GM12865 (cell line): ENCODE results near the gene DCTN5.
A peak's percentile ranks its signal among the peaks of the same experiment; 100 is the strongest.

Source experiments
- DNase-seq: peaks from one replicate; pipeline ENCODE4 v3.0.0; 2010; ENCODE audit warnings: low read depth
- H3K4me3 ChIP-seq: 2 replicates; pipeline ENCODE4 v1.5.1; 2011; ENCODE audit warnings: mild to moderate bottlenecking, low read depth, low read length, control low read depth
- TF ChIP-seq, protein P1 (sequence below): IDR thresholded peaks from 2 replicates; pipeline ENCODE4 v1.5.1; 2011; ENCODE audit warnings: low read length, control low read depth, low read depth, inconsistent platforms; ENCODE audit not compliant: insufficient read depth; ENCODE audit errors: missing control alignments

DCTN5 gene

DNA sequence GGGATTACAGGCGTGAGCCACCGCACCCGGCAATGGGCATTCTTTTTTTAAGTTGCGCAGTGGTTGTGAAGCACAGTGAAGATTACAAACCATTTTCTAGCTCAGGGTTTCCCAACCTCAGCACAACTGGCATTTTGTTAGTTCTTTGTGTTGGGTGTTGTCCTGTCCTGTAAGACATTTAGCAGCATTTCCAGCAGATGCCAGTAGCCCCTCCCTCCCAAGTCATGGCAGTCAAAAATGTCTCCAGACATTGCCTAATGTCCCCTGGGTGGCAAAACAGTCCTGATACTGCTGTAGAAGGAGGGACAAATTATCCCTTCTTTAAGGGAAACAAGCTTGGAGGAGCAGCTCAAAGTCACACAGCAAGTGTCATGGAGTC, 53.0 kb downstream of the DCTN5 start:
- DNase-seq: no peak
- TF ChIP-seq, protein P1, sequence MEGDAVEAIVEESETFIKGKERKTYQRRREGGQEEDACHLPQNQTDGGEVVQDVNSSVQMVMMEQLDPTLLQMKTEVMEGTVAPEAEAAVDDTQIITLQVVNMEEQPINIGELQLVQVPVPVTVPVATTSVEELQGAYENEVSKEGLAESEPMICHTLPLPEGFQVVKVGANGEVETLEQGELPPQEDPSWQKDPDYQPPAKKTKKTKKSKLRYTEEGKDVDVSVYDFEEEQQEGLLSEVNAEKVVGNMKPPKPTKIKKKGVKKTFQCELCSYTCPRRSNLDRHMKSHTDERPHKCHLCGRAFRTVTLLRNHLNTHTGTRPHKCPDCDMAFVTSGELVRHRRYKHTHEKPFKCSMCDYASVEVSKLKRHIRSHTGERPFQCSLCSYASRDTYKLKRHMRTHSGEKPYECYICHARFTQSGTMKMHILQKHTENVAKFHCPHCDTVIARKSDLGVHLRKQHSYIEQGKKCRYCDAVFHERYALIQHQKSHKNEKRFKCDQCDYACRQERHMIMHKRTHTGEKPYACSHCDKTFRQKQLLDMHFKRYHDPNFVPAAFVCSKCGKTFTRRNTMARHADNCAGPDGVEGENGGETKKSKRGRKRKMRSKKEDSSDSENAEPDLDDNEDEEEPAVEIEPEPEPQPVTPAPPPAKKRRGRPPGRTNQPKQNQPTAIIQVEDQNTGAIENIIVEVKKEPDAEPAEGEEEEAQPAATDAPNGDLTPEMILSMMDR: no peak
- no peak overlapping the region for H3K4me3 ChIP-seq

DNA sequence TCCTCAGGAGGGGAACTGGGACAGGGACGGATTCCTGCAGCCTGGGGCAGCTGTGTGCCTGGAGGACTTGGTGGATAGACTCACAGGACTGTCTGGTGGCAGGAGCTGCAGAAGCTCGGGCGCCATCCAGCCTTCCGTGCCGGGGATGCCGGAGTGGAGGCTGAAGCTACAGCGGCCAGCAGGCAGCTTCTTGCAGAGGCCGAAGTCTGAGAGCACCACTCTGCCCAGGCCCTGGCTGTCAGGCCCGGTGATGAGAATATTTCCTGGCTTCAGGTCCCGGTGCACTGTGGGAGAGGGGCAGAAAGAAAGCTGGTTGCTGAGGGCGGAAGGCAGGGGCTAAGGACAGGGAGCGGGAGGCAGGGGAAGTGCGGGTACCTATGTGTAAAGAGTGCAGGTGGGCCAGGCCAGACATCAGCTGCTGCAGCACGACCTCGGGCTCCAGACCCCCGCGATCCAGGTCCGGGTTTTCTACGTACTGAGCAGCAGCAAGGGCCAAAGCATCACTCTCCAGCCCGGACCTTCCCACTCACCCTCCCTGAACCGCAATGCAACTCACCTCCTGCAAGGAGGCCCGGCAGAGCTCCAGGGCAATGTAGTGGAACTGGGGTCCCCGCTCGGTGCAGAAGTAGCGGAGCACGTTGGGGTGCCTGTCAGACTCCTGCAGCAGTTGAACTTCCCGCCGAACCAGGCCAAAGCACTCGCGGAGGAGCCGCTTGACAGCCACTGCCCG, 53.5 kb downstream of the DCTN5 start:
- H3K4me3 ChIP-seq: no peak overlapping the region; the same call in 1 of the 2 replicates
- DNase-seq: peak; percentile 45
- TF ChIP-seq, protein P1: no peak

DNA sequence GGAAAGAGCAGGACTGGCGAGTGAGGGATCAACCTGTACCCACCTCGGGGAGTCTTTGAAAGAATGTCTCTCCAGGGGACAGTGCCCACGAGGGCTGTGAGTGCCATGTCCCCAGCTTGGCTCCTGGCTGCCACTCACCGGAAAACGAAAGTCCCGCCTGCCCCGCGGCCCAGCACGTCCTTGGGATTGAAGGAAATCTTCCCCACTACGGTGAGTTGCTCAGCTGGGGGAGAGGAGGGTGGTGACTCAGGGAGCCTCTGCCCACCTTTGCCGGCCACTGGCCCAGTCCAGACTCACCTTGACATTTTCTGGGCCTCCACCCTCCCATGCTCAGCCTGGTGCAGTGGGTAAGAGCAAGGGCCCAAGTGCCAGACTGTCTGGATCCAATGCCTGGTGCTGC, 54.5 kb downstream of the DCTN5 start:
- TF ChIP-seq, protein P1: no peak
- DNase-seq: no peak
- no peak overlapping the region for H3K4me3 ChIP-seq

DNA sequence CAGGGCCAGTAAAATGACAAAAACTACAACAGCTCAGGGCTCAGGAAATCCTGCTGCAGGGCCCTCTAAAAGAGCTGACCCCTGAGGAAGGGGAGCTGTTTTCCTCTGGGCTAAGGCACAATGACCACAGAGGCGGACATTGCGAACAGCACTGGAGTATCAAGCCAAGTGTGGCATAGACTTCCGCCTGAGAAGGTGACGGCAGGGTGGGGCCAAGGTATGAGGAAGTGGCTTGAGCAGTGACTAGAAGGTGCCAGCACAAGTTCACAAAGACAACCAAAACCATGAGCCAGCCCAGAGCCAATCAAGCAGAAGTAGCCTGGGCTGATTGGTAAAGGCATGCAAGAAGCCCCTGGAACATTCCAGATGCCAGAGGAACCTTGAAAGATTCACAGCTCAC, 57.8 kb downstream of the DCTN5 start:
- TF ChIP-seq, protein P1: no peak
- DNase-seq: peak; percentile 62
- no peak overlapping the region for H3K4me3 ChIP-seq

DNA sequence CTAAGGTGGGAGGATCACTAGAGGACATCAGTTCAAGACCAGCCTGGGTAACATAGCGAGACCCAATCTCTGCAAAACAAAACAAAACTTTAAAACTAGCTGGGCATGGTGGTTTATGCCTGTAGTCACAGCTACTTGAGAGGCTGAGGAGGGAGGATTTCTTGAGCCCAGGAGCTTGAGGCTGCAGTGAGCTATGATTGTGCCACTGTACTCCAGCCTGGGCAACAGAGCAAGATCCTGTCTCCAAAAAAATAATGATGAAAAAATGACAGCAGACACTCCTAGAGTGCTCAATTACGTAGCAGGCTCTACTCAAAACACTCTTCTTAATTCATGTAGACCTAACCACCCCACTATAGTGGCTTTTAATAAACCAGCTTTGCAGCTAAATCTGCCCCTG, 58.8 kb downstream of the DCTN5 start:
- TF ChIP-seq, protein P1: no peak
- no peak for DNase-seq
- H3K4me3 ChIP-seq: no peak overlapping the region

DNA sequence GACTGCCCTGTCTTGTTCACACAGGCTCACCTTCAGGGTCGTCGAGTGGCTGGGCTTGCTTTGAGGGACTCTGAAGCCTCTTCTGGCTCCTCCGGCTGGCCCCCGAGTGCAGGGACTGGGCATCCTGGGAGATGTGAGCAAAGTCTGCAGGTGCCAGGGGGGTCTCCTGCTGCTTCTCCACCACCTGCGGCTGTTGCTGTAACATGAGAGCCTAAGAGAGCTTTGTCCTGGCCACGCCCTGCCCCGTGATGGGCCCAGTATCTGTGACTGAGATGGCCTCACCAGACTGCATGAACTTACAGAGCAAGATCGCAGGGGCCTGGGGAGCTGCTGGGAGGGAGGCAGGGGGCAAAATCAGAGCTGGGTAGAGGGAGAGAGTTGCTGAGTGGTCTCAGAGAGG, 59.2 kb downstream of the DCTN5 start:
- TF ChIP-seq, protein P1: no peak
- no peak overlapping the region for H3K4me3 ChIP-seq
- DNase-seq: no peak

DNA sequence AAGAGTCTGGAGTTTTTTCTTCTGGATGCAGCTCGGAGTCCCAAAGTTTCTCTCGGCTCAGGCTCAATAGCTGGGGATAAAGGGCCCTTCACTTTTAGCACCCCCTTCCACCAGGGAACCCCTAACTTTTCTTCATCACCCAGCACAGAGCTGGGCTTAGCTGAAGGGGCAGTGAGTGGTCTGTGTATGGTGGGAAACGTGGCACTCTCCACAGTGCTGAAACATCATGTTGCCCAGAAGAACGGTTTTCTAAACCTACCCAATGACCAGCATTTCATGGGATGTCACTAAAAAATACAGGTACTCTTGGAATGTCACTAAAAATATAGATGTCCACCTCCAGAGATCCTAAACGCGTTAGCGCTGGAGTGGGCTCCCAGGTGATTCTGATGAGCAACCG, 59.8 kb downstream of the DCTN5 start:
- TF ChIP-seq, protein P1: no peak
- DNase-seq: no peak
- no peak overlapping the region for H3K4me3 ChIP-seq
